GM12891 (cell line): Measurements from ENCODE around the gene DEPDC5.

Experiments used
- POLR2A ChIP-seq: IDR thresholded peaks from 2 replicates; pipeline ENCODE4 v1.6.1; 2011; ENCODE audit warnings: low read depth, low read length, control low read depth
- POLR2AphosphoS5 ChIP-seq: IDR thresholded peaks from 2 replicates; pipeline ENCODE4 v1.6.1; 2011; ENCODE audit warnings: low read depth, low read length, control low read depth
- TAF1 ChIP-seq: IDR thresholded peaks from 2 replicates; pipeline ENCODE4 v1.6.1; 2011; ENCODE audit warnings: low read depth, low read length, control low read depth

GRCh38 chr22:31814942-31815341 lies 61.1 kb downstream of the DEPDC5 start:
- no peak for TF ChIP-seq POLR2AphosphoS5
- TF ChIP-seq POLR2A, result no peak
- no peak for TF ChIP-seq TAF1
